HT-29 (cell line): ENCODE results near the gene RPS29. TPM values are rescaled to one million over a fixed set of nuclear protein-coding genes. Genes with fewer than 3 reads are reported as not detected.

Experiments used
- DNase-seq: peaks from one replicate; pipeline ENCODE4 v3.0.0-alpha.2; 2015; ENCODE audit warnings: low spot score
- small RNA-seq: library from RNA; depleted of rRNA; stranded (forward); fragments of <200 nt; gene quantifications from one replicate; pipeline ENCODE3, GENCODE V24; 2014
- total RNA-seq: library from RNA; depleted of rRNA; stranded (reverse); fragments of >200 nt; shearing (Covaris generic); gene quantifications from 2 replicates; pipeline ENCODE4 v1.2.3, GENCODE V29; 2014; rRNA removed

The RPS29 gene
- total RNA-seq, 1 experiment from 2014 or later = 1,378 TPM

GRCh38 chr14:49551569-49551968, 34.6 kb downstream of the RPS29 start:
- DNase-seq = no peak

DNA sequence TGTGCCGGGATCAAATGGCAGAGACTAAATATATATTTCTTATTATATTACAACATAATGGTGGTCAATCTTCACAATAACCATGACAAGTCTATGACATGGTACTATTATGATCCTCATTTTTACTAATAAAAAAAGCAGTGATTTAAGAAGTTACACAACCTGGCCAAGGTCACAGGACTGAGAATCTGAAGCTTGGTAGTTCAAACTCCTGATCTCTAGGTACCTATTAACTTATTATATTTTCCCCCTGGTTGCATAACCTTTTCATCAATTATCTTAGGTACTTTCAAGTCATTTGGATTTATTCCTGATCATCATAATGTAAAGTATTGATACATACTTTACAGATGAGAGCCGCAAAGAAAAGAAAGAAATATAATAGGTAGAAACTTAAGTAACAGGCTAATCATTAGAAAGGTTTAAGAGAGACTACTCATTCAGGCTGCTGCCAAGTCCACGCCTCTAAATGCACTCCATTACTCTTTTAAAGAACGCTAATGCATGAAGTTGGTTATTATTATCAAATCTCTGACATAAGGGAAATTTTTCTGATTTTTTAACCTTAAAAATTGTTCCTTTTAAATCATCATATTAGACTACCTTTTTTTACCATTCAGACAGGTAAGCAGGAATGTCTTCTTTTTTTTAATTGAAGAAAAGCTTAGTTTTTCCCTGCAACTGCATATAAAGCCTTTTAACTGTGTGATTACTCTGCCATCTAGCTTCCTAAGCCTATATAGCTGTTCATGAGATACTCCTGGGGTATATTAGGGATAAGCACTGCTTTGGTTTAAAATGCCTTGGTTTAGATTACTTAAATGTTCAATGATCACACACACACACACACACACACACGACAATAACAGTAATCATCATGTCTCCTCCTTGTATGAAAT, 35.6 kb downstream of the RPS29 start:
- DNase-seq = no peak

DNA sequence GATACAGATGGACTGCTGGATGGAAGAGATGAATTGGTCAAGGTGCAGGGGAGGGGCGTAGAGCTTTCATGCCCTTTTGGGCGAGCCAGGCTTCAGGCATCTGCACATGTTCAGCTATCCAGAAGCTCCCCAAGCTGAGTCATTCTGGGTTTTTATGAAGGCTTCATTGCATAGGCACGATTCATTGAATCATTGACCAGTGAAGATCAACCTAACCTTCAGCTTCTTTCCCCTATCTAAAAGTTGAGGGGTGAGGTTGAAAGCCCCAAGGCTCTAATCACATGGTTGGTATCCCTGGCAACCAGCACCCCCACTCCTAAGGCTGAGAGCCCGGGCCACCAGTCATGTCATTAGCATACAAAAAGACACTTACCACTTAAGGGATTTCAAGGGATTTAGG, 36.3 kb downstream of the RPS29 start:
- no peak for DNase-seq

DNA sequence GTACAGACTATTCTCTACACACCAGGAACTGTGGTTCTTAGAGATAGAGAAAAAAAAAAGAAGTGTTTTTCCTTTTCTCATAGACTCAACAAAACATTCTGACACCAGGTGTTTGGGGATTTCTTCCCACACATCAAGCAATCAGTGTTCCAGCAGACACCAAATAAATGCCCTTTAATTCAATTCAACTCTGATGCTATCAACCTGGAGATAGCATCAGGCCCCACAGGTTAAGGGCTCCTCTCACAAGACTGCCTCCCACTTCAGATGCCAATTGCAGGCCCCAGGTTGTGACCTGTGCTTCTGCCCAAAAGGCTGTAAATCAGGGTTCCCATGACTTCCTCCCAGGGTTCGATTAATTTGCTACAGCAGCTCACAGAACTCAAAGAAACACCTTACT, 36.7 kb downstream of the RPS29 start:
- no peak for DNase-seq

DNA sequence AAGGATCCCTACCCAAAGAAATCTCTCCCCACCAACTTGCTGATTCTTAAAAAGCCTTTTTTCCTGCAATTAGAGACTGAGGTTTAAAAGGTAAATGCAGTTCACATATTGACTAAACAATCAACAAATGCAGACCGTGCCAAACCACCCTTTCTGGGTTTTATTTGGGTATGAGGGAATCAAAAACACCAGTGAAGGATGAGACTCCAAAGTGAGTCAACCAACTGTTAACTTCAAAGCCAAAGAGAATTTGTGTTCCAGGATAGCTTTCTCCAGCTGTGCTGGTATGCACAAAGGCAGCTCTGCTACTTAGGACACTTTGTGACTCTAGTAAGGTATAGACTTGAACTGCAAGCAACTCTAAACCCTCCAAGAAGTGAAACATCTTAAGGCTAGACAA, 39.4 kb downstream of the RPS29 start:
- no peak for DNase-seq

DNA sequence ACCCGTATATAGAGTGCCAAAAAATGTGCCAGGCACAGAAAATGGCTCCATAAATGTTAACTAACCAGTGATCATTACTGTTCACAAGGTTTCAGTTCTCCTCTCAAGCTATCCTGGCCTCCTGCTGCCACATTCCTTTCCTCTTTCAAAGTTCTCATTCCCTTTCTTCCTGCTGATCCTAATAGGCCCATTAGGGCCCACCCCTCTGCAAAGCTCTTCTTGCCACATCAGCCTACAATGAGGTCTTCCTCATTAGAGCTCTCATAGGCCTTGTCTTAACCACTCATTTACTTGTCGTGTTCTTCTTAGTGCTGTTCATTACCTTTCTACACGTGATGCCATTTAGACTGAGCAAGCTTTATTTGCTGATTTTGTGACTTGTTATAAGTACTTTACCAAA, 40.5 kb downstream of the RPS29 start:
- no peak for DNase-seq

GRCh38 chr14:49545071-49545470, 41.1 kb downstream of the RPS29 start:
- no peak for DNase-seq

DNA sequence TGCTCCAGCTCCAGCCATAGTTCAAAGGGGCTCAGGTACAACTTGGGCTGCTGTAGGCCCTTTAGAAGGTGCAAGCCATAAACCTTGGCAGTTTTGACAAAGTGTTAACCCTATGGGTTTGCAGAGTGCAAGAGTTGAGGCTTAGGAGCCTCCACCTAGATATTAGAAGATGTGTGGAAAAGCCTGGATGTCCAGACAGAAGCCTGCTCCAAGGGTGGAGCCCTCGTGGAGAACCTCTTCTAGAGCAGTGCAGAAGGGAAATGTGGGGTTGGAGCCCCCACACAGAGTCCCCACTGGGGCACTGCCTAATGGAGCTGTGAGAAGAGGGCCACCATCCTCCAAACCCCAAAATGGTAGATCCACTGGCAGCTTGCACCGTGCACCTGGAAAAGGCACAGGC, 45.1 kb downstream of the RPS29 start:
- no peak for DNase-seq

- no peak for DNase-seq
Measured at GRCh38 chr14:49538852-49539251, 47.3 kb downstream of the RPS29 start.

Small RNAs within 50 kb of the gene (small RNA-seq; reads per million reads assigned to genes)
- not detected for gene AL139099.3
- gene AL139099.4 = not detected
- not detected for gene RF00019
- gene RNA5SP384 = 0.36 reads per million

Other genes with a start within 250 kb of the RPS29 start
- 26.4 and 28.6 TPM in 2 replicates for gene LRR1, start 12.6 kb upstream of the RPS29 start, total RNA-seq
- gene RPL36AL, start 34.2 kb upstream of the RPS29 start, total RNA-seq = 114 and 130 TPM in 2 replicates
- gene MGAT2, start 34.4 kb upstream of the RPS29 start, total RNA-seq = 35.5 and 36.5 TPM in 2 replicates
- gene DNAAF2, start 48.9 kb upstream of the RPS29 start, total RNA-seq = 23.0 and 24.9 TPM in 2 replicates
- gene POLE2, start 101.8 kb upstream of the RPS29 start, total RNA-seq = 10.3 and 14.8 TPM in 2 replicates
- not detected in 2 replicates for gene KLHDC1, start 106.7 kb upstream of the RPS29 start, total RNA-seq
- 61.8 and 67.8 TPM in 2 replicates for gene KLHDC2, start 181.8 kb upstream of the RPS29 start, total RNA-seq